ENCODE measurements around the gene ZMYND10.

The ZMYND10 gene

DNA sequence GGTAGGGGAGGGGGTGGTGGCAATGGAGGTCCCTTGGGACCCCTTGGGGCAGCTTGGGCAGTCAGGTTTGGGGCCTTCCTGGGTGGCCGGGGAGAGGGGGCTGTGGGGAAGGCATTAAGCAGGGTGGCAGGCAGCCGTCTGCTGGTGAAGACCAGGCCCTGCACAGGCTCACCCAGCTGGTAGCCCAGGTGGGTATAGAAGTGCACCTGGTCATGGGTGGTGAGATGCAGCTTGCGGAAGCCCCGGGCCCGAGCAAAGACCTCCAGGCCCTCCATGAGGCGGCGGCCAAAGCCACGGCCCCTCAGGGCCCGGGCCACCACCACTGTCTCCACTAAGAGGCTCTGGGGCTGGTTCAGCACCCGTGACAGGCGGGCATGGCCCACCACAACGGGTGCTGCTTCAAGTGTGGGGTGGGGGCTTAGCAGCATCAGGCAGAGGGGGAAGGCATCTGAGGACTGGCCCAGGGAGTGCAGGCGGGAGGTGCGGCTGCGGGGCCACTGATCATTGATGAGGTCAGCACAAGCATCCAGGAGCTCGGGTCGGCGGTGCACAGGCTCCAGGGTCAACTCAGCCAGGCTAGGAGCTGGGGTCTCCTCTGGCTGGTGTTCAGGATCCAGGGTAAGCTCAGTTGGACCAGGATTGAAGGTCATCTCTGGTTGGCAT, 48.7 kb downstream of the ZMYND10 start:
- H3K9me2 ChIP-seq (replicated peaks; ENCODE audit: low read depth, low read length), result no peaks in the 10 kb centered on the region
- peaks cover 22% of the 10 kb centered on the region for H3K4me1 ChIP-seq (ENCODE audit: insufficient read depth, low read length, poor library complexity, severe bottlenecking)
- H2AFZ ChIP-seq (ENCODE audit: low read length), result no peak overlapping the region
- peaks cover 21% of the 10 kb centered on the region for H3K79me2 ChIP-seq (ENCODE audit: insufficient read depth, low read length)
- no peaks in the 10 kb centered on the region for H3K27me3 ChIP-seq (ENCODE audit: insufficient read depth, low read length, poor library complexity, severe bottlenecking)
- peak overlapping the region; percentile 98 for H3K4me2 ChIP-seq (ENCODE audit: low read depth, low read length, poor library complexity, severe bottlenecking)
- H3F3A ChIP-seq (ENCODE audit: low read depth), result no peaks in the 10 kb centered on the region
- no peak overlapping the region for H3K4me3 ChIP-seq (ENCODE audit: low read length, poor library complexity, severe bottlenecking)
- H3K9ac ChIP-seq (ENCODE audit: low read depth, low read length, poor library complexity, severe bottlenecking), result peak overlapping the region; percentile 80
- peaks cover 3% of the 10 kb centered on the region for H4K20me1 ChIP-seq (ENCODE audit: insufficient read depth, low read length, poor library complexity, severe bottlenecking)
- H3K9me3 ChIP-seq (ENCODE audit: insufficient read depth, low read depth, low read length), result no peaks in the 10 kb centered on the region
- no peaks in the 10 kb centered on the region for H3K36me3 ChIP-seq (ENCODE audit: insufficient read depth, low read length)
- TF ChIP-seq, protein P1, sequence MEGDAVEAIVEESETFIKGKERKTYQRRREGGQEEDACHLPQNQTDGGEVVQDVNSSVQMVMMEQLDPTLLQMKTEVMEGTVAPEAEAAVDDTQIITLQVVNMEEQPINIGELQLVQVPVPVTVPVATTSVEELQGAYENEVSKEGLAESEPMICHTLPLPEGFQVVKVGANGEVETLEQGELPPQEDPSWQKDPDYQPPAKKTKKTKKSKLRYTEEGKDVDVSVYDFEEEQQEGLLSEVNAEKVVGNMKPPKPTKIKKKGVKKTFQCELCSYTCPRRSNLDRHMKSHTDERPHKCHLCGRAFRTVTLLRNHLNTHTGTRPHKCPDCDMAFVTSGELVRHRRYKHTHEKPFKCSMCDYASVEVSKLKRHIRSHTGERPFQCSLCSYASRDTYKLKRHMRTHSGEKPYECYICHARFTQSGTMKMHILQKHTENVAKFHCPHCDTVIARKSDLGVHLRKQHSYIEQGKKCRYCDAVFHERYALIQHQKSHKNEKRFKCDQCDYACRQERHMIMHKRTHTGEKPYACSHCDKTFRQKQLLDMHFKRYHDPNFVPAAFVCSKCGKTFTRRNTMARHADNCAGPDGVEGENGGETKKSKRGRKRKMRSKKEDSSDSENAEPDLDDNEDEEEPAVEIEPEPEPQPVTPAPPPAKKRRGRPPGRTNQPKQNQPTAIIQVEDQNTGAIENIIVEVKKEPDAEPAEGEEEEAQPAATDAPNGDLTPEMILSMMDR (conservative IDR thresholded peaks at IDR 0.05; ENCODE audit: low read length), result no peak
- no peak for TF ChIP-seq EZH2phosphoT487 (IDR thresholded peaks at IDR 0.05; ENCODE audit: borderline replicate concordance)

DNA sequence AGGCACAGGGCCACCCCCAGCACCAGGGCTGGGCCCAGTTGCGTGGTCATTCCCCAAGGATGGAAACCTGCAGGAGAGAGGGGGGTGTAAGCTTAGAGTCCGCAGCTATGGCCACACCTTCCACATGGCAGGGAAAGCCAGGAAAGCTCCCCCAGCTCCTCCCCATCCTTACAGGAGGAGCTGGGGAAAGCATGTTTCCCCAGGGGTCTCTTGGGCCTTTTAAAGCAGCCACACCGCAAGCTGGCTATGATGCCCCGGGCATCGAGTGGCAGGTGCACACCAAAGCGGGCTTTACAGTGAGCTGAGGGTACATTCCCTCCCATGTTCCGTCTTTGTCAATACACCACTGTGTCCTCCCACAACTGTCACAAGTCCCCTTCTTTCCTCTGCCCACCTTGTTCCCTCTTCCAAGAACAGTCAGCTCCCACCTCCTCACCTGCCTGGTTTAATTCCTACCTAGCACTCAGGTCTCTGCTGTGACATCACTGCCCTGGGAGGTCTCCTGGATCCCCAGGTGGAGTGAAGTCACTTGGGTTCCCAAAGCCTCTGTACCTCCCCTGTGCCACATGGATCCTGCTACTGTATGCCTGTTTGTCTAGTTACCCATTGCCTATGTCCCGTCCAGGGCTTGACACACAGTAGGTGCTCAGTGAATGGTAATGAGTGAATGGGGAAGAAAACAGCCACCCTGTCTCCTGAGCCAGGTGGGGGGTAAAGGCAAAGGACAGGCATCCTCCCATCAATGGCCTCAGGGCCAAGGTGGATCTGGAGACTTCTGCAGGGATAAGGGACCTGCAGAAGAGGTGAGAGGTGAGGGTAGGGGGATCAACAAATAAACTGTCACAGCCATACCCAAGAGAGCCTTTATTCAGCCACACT, 49.7 kb downstream of the ZMYND10 start:
- H3K27me3 ChIP-seq (ENCODE audit: insufficient read depth, low read length, poor library complexity, severe bottlenecking), result no peaks in the 10 kb centered on the region
- H3K4me3 ChIP-seq (ENCODE audit: low read length, poor library complexity, severe bottlenecking), result no peak overlapping the region
- H3K4me2 ChIP-seq (ENCODE audit: low read depth, low read length, poor library complexity, severe bottlenecking), result no peak overlapping the region
- no peaks in the 10 kb centered on the region for H3K36me3 ChIP-seq (ENCODE audit: insufficient read depth, low read length)
- TF ChIP-seq, protein P1 (conservative IDR thresholded peaks at IDR 0.05; ENCODE audit: low read length), result no peak
- no peak for TF ChIP-seq EZH2phosphoT487 (IDR thresholded peaks at IDR 0.05; ENCODE audit: borderline replicate concordance)
- H3K9ac ChIP-seq (ENCODE audit: low read depth, low read length, poor library complexity, severe bottlenecking), result no peak overlapping the region
- H4K20me1 ChIP-seq (ENCODE audit: insufficient read depth, low read length, poor library complexity, severe bottlenecking), result peaks cover 3% of the 10 kb centered on the region
- peaks cover 31% of the 10 kb centered on the region for H3K4me1 ChIP-seq (ENCODE audit: insufficient read depth, low read length, poor library complexity, severe bottlenecking)
- peaks cover 32% of the 10 kb centered on the region for H3K79me2 ChIP-seq (ENCODE audit: insufficient read depth, low read length)
- no peak overlapping the region for H2AFZ ChIP-seq (ENCODE audit: low read length)
- H3K9me2 ChIP-seq (replicated peaks; ENCODE audit: low read depth, low read length), result no peaks in the 10 kb centered on the region
- H3F3A ChIP-seq (ENCODE audit: low read depth), result no peaks in the 10 kb centered on the region
- H3K9me3 ChIP-seq (ENCODE audit: insufficient read depth, low read depth, low read length), result no peaks in the 10 kb centered on the region

- Histone ChIP-seq H3K9ac (ENCODE audit: low read depth, low read length, poor library complexity, severe bottlenecking) (no peak overlapping the region), H3K9me3 (ENCODE audit: insufficient read depth, low read depth, low read length) (no peaks in the 10 kb centered on the region), H3K4me3 (ENCODE audit: low read length, poor library complexity, severe bottlenecking) (no peak overlapping the region), H3F3A (ENCODE audit: low read depth) (no peaks in the 10 kb centered on the region), H3K27me3 (ENCODE audit: insufficient read depth, low read length, poor library complexity, severe bottlenecking) (no peaks in the 10 kb centered on the region), H3K79me2 (ENCODE audit: insufficient read depth, low read length) (peaks cover 42% of the 10 kb centered on the region), H3K9me2 (replicated peaks; ENCODE audit: low read depth, low read length) (no peaks in the 10 kb centered on the region), H3K4me2 (ENCODE audit: low read depth, low read length, poor library complexity, severe bottlenecking) (no peak overlapping the region), H4K20me1 (ENCODE audit: insufficient read depth, low read length, poor library complexity, severe bottlenecking) (peaks cover 7% of the 10 kb centered on the region), H2AFZ (ENCODE audit: low read length) (no peak overlapping the region), H3K36me3 (ENCODE audit: insufficient read depth, low read length) (no peaks in the 10 kb centered on the region), H3K4me1 (ENCODE audit: insufficient read depth, low read length, poor library complexity, severe bottlenecking) (peaks cover 27% of the 10 kb centered on the region)
- TF ChIP-seq, protein P1 (conservative IDR thresholded peaks at IDR 0.05; ENCODE audit: low read length), result no peak
- TF ChIP-seq EZH2phosphoT487 (IDR thresholded peaks at IDR 0.05; ENCODE audit: borderline replicate concordance), result no peak
Observed at GRCh38 chr3:50294492-50295403, 50.8 kb downstream of the ZMYND10 start.
